ENCODE data around the gene GARNL3. TPM values are rescaled to one million over a fixed set of nuclear protein-coding genes. Genes with fewer than 3 reads are reported as not detected.

The GARNL3 gene
- total RNA-seq, 1 experiment from 2014 or later, result 1.9 TPM

DNA sequence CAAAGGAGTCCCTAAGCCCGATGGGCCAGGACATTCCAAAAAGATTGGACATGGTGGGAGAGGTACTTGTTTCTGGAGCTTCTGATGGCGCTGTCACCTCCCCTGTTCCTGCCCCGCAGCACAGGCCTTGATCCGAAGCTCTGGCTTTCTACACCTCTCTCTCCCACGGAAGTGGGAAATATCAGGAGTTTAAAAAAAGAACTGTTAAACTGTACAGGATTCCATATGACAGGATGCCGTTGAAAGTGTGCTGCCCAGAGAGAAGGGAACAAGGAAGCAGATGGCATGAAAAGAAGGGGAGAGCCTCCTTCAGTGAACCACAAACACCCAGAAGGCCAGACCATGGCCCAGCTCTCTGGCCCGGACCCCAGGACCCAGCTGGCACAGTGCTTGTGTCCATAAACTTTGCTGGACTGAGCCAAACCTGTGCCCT, 105.6 kb downstream of the GARNL3 start:
- DNase-seq, result no peak
- no peaks in the 10 kb centered on the region for H3K36me3 ChIP-seq
- H3K9me3 ChIP-seq, result no peaks in the 10 kb centered on the region
- no peak overlapping the region for H3K4me3 ChIP-seq
- H3K27me3 ChIP-seq, result no peaks in the 10 kb centered on the region

DNA sequence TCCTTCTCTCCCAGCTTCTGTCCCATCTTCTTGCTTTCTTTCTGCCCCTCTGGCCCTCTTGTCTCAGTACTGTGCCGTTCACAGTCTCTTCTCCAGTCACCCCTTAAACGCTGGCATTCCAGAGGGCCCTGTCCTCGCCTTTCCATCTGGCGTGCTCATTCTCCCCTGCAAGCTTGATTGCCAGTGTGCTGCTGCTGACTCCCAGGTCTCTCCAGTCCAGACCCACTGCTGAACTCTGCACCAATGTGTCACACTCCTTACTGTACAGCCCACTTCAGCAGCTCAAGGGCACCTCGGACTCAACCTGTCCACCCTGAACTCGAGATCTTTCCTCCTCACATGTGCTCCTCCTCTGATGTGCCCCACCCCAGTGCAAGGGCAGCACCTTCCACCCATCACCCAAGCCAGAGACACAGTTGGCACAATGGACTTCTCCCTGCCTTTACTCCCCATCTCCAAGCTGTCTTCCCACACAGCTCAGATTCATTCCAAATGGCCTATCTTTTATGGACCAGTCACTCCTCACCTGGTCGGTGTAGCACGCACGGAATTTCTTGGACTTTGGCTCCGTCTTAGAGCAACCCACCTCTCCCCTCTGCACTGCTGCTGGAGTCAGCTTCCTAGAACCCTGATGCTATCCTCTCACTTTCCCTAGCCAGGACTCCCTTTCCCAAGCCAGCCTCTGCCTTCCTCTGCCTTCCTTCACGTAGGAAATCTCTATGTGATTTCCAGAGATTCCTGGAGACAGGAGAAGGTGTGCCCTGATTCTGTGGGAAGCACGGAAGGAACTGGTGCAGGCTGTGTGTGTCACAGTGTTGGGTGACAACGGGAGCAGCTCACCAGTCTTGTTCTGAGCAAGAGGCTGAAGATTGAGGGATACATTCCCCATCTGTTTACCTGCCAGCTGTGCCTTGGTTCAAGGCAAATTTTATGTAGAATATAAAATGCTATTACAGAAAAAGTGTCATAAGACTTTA, 106.4 kb downstream of the GARNL3 start:
- Histone ChIP-seq H3K36me3 (no peaks in the 10 kb centered on the region), H3K4me3 (no peak overlapping the region), H3K27me3 (no peaks in the 10 kb centered on the region), H3K9me3 (no peaks in the 10 kb centered on the region)
- DNase-seq, result no peak

DNA sequence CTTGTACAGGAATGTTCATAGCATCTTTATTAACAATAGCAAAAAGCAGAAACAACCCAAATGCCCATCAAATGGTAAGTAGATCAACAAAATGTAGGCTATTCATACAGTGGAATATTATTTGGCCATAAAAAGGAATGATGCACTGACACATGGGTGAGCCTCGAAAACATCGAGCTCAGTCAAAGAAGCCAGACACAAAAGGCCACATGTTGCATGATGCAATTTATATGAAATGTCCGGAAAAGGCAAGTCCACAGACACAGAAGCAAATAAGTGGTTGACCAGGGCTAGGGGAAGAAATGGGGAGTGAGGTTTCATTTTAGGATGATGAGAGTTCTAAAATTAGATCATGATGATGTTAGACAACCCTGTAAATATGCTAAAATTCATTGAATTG, 115.9 kb downstream of the GARNL3 start:
- Histone ChIP-seq H3K27me3 (no peaks in the 10 kb centered on the region), H3K36me3 (no peaks in the 10 kb centered on the region), H3K4me3 (no peak overlapping the region), H3K9me3 (no peaks in the 10 kb centered on the region)
- no peak for DNase-seq

DNA sequence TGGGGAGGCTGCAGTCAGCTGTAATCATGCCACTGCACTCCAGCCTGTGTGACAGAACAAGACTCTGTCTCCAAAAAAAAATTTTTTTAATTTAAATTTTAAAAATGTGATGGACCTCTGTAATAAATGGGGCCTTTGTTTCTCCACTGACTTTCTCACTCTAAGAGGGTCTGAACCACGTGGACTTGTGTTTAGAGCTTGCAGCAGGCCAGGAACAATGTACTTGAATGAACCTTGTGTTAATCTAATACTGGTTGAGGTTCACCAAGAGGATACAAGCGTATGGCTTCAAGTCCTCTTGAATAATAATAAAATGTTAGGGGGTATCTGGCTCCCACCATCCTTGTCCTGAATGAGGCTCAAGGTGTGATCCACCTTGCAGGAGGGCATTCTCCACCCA, 118.0 kb downstream of the GARNL3 start:
- Histone ChIP-seq H3K36me3 (no peaks in the 10 kb centered on the region), H3K9me3 (no peaks in the 10 kb centered on the region), H3K4me3 (no peak overlapping the region), H3K27me3 (no peaks in the 10 kb centered on the region)
- DNase-seq, result no peak

DNA sequence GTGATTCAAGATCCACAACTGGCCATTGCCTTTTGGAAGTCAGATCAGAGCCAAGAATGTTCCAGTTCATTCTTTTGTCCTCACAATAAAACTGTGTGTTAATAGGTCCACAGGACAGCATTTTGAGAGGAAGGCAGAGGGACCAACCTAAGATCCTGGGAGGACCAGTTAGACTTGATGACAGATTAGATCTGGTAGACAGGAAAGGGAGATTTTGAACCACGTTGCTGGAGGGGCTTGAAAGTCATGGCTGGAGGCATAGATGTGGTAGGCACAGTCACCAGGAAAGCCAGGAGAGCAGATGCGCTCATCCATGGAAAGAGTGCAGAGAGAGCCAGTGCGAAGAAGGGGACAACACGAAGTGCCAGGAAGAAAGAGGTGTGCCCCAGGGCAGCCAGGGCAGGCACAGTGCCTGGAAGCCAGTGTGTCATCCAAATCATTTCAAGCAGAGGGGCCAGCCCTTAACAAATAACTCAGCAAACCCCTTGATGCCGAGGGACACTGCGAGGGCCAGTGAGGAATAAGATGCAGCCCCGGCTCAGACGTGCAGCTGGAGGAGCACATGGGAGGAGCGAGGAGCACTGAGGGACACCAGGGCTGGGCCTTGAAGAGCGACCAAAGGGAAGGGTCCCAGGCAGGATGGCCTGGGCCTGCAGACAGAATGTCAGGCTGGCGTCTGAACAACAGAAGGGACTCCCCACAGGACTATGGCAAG, 119.6 kb downstream of the GARNL3 start:
- H3K4me3 ChIP-seq, result no peak overlapping the region
- H3K9me3 ChIP-seq, result no peaks in the 10 kb centered on the region
- H3K36me3 ChIP-seq, result no peaks in the 10 kb centered on the region
- no peaks in the 10 kb centered on the region for H3K27me3 ChIP-seq
- DNase-seq, result no peak

DNA sequence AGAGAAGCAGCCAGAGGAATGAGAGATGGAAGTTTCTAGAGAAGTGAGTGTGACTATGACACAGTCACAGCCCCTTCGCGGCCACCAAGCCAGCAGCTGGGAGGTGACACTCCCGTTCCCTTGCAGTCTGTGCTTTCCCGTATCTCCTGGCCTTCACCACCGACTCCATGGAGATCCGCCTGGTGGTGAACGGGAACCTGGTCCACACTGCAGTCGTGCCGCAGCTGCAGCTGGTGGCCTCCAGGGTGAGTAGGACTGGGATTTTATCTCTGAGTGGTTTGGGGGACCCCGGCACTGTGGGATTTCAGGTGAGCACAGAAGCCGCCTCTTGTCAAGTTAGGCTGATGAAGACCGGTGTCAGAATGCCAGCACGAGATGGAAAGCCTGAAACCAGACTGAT, 120.3 kb downstream of the GARNL3 start:
- no peaks in the 10 kb centered on the region for H3K9me3 ChIP-seq
- DNase-seq, result no peak
- no peaks in the 10 kb centered on the region for H3K36me3 ChIP-seq
- H3K27me3 ChIP-seq, result no peaks in the 10 kb centered on the region
- no peak overlapping the region for H3K4me3 ChIP-seq

DNA sequence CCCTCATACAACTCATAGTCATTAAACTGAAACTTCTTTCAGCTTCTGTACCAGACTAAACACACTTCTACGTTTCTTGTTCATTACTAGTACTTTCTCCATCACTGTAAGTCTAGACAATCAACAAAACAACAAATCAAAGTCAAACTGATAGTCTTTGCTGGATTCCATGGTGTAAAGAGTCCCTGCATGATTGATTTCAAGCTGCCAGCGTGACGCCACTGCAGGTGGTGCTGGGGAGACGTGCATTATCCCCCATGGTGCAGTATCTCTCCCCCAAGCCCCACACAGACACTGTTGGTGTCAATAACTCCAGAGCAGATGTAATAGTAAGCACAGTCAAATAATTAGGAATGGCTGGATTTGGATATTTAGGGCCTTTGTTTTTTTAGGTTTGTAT, 121.7 kb downstream of the GARNL3 start:
- DNase-seq, result no peak
- no peaks in the 10 kb centered on the region for H3K36me3 ChIP-seq
- no peaks in the 10 kb centered on the region for H3K9me3 ChIP-seq
- no peak overlapping the region for H3K4me3 ChIP-seq
- no peaks in the 10 kb centered on the region for H3K27me3 ChIP-seq

DNA sequence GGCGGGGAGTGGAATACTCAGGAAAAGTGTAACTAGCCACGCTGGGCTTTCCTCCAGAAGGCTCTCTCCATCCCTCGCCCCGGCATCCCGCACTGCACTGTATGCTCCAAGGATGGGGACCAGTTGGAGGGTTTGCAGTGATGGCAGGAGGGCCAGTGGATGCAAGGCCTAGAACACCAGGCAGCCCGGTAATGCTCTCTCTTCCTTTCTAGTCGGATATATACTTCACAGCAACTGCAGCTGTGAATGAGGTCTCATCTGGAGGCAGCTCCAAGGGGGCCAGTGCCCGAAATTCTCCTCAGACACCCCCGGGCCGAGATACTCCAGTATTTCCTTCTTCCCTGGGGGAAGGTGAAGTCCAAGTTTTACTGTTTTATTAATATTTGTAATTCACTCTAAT, 122.4 kb downstream of the GARNL3 start:
- Histone ChIP-seq H3K36me3 (no peaks in the 10 kb centered on the region), H3K9me3 (no peaks in the 10 kb centered on the region), H3K4me3 (no peak overlapping the region), H3K27me3 (no peaks in the 10 kb centered on the region)
- no peak for DNase-seq

DNA sequence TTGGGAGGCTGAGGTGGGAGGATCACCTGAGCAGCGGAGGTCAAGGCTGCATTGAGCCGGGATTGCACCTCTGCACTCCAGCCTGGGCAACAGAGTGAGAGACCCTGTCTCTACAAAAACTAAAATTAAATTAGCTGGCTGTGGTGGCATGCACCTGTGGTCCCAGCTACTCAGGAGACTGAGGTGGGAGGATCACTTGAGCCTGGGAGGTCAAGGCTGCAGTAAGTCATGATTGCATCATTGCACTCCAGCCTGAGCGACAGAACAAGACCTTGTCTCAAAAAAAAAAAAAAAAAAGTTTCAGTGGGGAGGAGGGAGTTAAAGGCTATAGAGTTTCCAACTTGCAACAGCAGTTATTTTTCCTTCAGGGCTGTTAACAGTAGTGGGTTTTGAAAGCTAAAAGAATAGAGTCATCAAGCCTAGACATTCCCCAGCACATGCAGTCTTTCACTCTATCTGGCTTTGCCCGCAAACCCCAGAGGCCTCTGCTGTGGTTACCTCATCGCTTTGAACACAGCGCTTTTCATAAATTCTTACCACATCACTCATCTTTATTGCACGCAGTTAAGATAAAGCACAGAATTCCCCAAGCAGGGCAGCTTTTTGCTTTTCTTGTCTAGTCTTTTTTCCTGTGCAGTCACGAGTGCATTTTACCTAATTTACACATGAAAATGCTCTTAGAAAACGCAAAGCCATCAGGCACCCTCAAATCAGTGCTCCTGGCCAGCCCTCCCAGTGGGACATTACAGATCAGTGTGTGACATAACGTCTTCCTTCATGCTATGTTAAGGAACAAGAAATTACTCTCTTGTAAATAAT, 123.7 kb downstream of the GARNL3 start:
- DNase-seq, result peak; percentile 86
- no peaks in the 10 kb centered on the region for H3K36me3 ChIP-seq
- no peaks in the 10 kb centered on the region for H3K9me3 ChIP-seq
- no peak overlapping the region for H3K4me3 ChIP-seq
- H3K27me3 ChIP-seq, result no peaks in the 10 kb centered on the region

DNA sequence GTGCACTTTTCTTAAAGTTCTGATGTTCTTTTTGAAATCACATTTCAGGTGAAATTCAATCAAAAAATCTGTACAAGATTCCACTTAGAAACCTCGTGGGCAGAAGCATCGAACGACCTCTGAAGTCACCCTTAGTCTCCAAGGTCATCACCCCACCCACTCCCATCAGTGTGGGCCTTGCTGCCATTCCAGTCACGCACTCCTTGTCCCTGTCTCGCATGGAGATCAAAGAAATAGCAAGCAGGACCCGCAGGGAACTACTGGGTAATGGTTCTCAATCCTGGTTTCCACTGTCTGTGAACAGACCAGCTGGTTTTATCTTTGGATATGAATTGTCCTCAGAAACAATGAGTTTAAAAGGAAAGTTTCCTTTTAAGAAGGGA, 124.3 kb downstream of the GARNL3 start:
- H3K36me3 ChIP-seq, result no peaks in the 10 kb centered on the region
- H3K9me3 ChIP-seq, result no peaks in the 10 kb centered on the region
- H3K27me3 ChIP-seq, result no peaks in the 10 kb centered on the region
- H3K4me3 ChIP-seq, result no peak overlapping the region
- no peak for DNase-seq

DNA sequence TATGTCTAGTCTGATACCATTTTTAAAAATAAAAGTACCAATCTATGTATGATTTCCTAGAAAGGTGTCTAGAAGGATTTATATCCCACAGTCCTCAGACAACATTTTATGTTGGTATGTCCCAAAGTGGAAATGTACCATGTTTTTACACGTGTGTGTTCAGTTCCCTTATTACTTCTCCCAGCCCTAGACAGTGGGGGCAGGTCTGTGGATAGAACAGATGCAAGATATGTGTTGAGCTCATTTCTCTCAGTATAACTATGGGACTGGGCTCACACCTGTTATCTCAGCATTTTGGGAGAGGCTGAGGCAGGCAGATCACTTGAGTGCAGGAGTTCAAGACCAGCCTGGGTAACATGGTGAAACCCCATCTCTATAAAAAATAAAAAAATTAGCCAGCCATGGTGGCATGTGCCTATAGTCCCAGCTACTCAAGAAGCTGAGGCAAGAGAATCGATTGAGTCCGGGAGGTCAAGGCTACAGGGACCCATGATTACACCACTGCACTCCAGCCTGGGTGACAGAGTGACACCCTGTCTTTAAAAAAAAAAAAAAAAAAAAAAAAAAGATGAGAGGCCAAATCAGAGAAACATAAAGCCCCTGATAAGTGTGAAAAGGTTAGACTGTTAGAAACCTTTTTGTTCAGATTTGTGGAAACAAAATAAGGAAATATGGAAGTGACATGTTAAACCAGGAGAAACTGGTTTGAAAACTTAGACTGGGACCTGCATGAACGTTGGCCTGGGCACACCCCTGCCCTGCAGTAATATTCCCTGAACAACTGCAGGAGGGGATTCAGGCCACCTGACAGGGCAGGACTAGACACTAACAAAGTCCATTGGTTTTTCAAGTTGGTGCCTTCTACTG, 125.0 kb downstream of the GARNL3 start:
- Histone ChIP-seq H3K27me3 (no peaks in the 10 kb centered on the region), H3K36me3 (no peaks in the 10 kb centered on the region), H3K4me3 (no peak overlapping the region), H3K9me3 (no peaks in the 10 kb centered on the region)
- DNase-seq, result no peak

DNA sequence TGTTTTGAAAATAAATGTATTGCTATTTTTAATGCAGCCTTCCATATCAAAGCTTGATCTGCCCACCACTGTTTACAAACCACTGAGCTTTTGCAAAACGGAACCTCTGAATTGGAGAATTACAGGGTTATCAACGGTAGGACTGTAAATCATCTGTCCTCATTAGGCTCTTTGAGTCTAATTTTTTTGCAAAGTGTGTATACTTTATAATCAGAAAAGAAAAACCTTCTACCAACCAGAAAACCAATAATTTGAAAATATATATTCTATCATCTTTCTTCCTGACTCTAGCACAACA, 125.6 kb downstream of the GARNL3 start:
- Histone ChIP-seq H3K36me3 (no peaks in the 10 kb centered on the region), H3K4me3 (no peak overlapping the region), H3K9me3 (no peaks in the 10 kb centered on the region), H3K27me3 (no peaks in the 10 kb centered on the region)
- DNase-seq, result no peak

DNA sequence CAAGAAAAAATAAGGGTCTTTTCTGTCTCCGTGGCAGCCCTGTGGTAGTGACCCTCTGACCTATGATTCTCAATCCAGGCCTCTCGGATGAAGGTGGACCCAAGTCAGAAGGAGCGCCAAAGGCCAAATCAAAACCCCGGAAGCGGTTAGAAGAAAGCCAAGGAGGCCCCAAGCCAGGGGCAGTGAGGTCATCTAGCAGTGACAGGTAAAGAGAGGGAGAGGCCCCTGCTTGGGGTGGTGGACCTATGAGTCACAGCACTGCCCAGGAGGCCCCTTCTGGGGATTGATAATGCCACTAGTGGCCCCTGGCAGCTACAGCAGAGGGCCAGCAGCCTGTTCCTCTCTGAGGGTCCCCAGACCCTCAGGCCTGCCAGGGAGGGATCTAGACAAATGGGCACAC, 126.0 kb downstream of the GARNL3 start:
- H3K27me3 ChIP-seq, result no peaks in the 10 kb centered on the region
- H3K36me3 ChIP-seq, result no peaks in the 10 kb centered on the region
- H3K4me3 ChIP-seq, result no peak overlapping the region
- no peaks in the 10 kb centered on the region for H3K9me3 ChIP-seq
- DNase-seq, result no peak

DNA sequence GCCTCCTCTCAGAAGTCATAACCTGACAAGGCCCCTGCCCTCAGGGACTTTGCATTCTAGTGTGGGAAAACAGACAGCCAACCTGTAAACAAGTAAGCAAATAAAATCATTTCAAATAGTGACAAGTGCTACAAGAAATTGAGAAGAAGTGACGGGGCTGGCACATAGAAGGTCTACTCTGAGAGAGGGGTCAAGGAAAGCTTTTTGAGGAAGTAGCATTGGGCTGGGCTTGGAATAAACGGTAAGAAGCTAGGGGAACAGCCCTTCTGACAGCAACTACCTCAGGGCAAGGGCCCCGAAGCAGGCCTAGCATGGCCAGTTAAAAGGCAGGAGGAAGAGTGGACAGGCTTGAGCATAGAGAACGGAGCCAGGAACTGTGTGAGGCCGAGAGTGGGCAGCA, 127.6 kb downstream of the GARNL3 start:
- Histone ChIP-seq H3K27me3 (no peaks in the 10 kb centered on the region), H3K4me3 (no peak overlapping the region), H3K36me3 (no peaks in the 10 kb centered on the region), H3K9me3 (no peaks in the 10 kb centered on the region)
- DNase-seq, result no peak

DNA sequence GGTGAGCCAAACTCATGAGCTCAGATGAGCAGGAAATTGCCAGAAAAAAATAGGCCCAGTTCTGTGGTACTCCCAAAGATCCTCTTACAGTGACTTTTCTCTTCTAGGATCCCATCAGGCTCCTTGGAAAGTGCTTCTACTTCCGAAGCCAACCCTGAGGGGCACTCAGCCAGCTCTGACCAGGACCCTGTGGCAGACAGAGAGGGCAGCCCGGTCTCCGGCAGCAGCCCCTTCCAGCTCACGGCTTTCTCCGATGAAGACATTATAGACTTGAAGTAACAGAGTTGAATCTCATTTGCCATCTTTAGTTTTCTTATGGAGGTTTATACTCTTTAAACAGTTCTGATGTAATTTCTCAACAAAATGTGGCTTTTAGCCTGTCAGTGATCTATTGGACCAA, 128.4 kb downstream of the GARNL3 start:
- Histone ChIP-seq H3K27me3 (no peaks in the 10 kb centered on the region), H3K36me3 (no peaks in the 10 kb centered on the region), H3K4me3 (no peak overlapping the region), H3K9me3 (no peaks in the 10 kb centered on the region)
- no peak for DNase-seq

DNA sequence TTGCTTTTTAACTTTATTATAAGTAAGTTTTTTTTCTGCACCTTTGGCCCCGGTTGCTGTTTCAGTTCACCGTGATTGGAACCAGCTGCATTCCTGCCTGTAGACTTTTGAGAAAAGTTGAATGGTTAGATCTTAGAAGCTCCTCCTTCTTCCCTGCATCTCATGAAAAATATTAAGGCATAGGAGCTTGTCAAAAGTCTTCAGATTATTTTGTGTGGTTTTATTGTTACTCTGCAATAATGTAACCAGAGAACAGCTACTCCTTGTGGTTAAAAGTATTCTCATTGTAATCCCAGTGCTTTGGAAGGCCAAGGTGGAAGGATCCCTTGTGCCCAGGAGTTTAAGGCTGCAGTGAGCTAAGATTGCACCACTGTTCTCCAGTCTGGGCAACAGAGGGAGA, 129.1 kb downstream of the GARNL3 start:
- H3K27me3 ChIP-seq, result no peaks in the 10 kb centered on the region

More for the DNA sequence above, 129.1 kb downstream of the GARNL3 start:
- Histone ChIP-seq H3K36me3 (no peaks in the 10 kb centered on the region), H3K9me3 (no peaks in the 10 kb centered on the region), H3K4me3 (no peak overlapping the region)
- no peak for DNase-seq

Measured in MG63 (cell line).